GM21360 (cell line): ENCODE measurements around the gene THNSL1.

Experiments
- ATAC-seq: cut with Tn5 transposase; IDR thresholded peaks from one replicate; pipeline ENCODE4 v1.9.1; 2021; ENCODE audit warnings: mild to moderate bottlenecking, moderate library complexity; ENCODE audit not compliant: unreplicated experiment

Gene THNSL1

GRCh38 chr10:25050402-25050801, 34.0 kb downstream of the THNSL1 start:
- ATAC-seq: no peak

DNA sequence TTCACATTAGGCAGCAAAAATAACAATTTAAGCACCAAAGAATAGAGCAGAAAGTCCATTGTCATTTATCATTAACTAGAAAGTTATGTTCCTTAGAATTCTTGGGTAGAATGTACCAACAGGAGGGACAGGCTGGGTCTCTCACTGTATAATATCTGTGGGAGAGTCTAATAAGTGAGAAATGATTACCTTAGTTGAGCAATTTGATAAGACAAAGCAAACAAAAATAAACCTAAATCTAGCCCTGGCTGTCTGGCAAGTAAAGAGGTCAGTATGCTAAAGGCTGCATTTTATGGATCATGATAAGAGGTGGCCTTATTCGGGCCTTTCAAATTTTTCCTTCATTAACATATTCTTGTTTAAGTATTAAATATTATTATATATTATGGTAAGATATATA, 35.6 kb downstream of the THNSL1 start:
- no peak for ATAC-seq

- ATAC-seq: no peak
Observed at GRCh38 chr10:25056726-25057125, 40.3 kb downstream of the THNSL1 start.

- no peak for ATAC-seq
Observed at GRCh38 chr10:25057886-25058285, 41.5 kb downstream of the THNSL1 start.

GRCh38 chr10:25059990-25060389, 43.6 kb downstream of the THNSL1 start:
- no peak for ATAC-seq

GRCh38 chr10:25061125-25061524, 44.7 kb downstream of the THNSL1 start:
- no peak for ATAC-seq

DNA sequence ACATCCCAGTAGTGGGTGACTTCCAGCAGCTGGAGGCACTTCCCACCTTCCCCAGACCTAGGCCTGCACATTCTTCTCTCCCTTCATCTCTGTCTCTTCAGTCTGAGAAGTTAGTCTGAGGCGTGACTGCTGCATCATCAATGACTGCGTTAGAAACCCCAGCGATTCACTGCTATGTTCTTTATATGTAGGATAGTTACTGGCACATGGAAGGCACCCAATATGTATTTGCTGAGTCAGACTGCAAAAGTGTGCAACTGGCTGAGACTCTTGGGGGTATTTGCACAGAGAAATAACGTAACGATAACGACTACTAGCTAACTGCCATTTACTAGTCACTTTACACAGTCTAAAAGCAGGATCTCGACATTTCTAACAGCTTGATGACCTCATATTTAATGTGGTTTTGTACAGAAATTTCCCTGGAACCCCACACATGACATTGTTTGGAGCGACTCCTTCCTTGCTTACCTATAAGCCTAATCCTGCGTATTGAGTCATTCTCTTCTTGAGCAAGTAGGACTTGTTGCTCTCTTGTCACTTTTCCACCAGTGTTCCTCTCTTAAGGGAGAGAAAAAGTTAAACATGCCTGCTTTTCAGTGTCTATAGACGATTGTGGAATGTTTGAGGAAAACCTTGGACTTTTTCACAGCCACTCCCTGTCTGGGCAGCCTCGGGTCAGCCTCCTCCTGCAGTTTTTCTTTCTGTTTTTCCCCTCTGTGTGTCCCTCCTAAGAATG, 45.5 kb downstream of the THNSL1 start:
- ATAC-seq: no peak

DNA sequence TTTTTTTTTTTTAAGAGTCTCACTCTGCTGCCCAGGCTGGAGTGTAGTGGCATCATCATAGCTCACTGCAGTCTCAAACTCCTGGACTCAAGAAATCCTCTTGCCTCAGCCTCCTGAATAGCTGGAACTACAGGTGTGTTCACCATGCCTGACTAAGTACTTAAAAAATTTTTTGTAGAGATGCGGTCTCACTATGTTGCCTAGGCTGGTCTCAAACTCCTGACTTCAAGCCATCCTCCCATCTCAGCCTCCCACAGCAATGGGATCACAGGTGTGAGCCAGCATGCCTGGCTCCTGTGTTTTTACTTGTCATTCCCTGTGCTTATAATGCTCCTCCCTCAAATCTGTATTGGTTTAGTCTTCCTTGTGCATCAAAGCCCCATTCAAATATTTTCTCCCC, 46.7 kb downstream of the THNSL1 start:
- no peak for ATAC-seq

GRCh38 chr10:25063644-25064043, 47.2 kb downstream of the THNSL1 start:
- no peak for ATAC-seq

GRCh38 chr10:25064401-25064800, 48.0 kb downstream of the THNSL1 start:
- ATAC-seq: no peak

DNA sequence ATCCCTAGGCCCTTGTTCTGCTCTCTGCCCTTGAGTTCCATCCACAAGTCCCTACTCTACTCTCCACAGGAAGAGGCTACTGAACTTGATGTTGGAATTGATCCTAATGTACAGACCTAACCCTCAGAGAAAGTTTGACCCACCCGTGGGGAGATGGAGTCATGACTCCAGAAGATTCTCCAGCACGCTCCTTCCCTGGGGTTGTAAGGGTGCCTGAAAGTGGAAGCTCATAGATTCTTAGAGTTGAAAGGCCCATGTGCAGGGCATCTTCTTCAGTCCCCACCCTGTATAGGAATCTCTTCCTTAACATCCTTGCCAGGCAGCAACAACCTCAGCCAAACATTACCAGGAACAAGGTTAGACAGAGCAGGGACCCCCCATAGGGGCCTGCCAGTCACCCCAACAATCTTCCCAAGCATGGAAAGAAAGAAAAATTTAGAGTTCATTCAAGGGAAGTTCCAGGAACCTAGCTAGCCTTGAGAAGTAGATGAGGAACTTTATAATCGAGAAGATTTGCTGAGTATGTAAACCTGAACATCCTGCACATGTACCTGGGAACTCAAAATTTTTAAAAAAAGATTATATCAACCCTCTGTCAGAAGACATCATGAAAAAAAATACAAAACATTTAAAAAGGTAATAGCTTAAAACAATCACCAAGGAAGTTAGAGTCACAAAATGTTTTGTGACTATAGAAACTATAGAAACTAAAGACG, 49.5 kb downstream of the THNSL1 start:
- no peak for ATAC-seq

DNA sequence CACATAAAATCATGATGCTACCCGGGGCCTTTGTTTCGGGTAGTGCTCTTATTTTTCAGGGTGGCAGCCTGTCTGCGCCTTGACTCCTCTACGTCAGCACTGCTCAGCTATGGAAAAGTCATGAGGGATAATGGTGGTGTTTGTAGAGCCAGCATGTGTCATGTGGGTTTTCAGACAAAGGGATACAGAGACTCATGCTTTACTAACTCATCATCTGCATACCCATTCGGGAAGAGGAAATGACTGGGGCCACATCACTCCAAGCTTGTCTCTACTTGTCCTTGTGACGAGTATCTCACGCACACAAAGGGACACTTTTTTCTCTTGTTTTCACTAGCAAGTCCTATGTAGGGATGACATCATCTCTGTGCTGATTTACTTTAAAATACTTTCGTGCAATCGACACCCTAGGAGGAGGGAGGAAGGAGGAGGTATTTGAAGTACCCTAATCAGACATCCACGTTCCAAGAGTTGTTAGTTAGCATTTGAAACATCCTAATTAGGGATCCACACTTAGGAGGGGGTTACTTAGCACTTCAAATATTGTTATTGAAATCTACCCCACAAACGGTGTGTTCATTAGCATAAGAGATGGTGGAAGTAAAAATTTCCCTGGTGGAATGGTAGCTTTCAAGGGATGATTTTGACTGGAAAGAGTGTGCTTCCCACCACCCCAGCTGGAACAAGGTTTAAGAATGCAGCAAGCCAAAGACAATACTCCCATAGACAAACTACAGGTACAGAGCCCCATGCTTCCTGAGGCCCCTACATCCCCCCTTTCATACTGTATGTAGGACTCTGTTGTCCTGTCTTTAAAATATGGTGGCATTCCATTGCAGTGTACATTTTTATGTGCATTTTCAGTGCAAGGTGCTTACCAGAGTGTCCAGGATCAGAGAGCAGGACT, 52.0 kb downstream of the THNSL1 start:
- ATAC-seq: no peak

DNA sequence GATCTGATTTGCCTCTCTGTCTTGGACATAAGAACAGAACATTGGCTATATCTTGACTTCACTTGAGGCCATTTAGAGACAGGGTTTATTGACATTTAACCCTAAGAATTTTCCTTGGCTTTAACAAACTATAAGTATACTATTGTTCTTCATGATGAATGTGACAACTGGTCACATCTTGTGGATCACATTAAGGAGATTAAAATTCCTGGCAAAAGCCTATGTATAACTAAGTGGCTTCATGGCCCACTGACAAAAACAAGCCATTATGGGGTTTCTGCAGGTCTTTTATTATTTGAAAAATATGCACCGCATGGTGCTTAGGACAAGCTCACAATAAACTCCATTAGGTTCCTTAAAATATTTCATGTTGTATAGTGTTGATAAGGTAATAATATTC, 54.8 kb downstream of the THNSL1 start:
- no peak for ATAC-seq

DNA sequence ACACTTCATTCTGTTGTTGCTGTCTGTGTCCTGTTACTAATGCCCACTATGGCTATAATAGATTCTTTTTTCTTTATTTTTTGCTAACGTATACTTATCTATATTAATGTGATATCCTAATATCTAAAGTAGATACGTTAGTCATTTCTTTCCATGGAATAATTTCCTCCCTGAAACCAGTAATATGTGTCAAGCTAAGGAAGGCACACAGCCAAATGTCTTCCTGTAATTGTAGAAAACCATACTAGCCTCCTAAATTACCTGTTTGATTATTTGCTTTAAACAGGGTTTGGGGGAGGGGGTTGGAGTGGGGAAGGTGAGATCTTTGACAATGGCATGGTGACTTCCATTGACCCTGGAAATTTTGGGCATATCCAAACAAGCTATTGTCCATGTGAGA, 56.4 kb downstream of the THNSL1 start:
- ATAC-seq: no peak

DNA sequence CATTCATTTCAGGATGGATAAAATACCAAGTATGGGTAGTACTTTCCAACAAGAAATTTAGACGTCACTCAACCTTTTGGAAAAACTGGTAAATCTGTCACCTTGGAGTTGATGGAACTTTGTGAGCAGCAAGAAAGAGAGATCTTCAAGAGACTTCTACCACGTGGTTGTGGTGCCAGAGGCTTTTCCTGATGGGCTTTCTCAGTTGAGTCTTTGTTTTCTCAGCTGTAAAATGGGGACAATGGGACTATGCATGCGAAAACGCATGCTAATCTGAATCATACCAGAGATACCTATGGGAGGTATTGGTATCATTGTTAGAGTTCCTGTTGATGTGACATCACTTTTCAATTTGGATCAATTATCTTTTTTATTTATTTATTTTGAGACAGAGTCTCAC, 59.4 kb downstream of the THNSL1 start:
- no peak for ATAC-seq
